ENCODE measurements around the gene GABBR2.
A peak's percentile ranks its signal among the peaks of the same experiment; 100 is the strongest.
"Not testable (repeated sequence)": the region's sequence is repeated elsewhere in the genome, so short reads cannot be mapped to it uniquely, and the experiment has no call there.

GABBR2 gene

GRCh38 chr9:98596486-98596885 is 112.2 kb downstream of the GABBR2 start:
- no peak for DNase-seq

GRCh38 chr9:98594546-98595160 is 114.1 kb downstream of the GABBR2 start:
- DNase-seq: no peak

DNA sequence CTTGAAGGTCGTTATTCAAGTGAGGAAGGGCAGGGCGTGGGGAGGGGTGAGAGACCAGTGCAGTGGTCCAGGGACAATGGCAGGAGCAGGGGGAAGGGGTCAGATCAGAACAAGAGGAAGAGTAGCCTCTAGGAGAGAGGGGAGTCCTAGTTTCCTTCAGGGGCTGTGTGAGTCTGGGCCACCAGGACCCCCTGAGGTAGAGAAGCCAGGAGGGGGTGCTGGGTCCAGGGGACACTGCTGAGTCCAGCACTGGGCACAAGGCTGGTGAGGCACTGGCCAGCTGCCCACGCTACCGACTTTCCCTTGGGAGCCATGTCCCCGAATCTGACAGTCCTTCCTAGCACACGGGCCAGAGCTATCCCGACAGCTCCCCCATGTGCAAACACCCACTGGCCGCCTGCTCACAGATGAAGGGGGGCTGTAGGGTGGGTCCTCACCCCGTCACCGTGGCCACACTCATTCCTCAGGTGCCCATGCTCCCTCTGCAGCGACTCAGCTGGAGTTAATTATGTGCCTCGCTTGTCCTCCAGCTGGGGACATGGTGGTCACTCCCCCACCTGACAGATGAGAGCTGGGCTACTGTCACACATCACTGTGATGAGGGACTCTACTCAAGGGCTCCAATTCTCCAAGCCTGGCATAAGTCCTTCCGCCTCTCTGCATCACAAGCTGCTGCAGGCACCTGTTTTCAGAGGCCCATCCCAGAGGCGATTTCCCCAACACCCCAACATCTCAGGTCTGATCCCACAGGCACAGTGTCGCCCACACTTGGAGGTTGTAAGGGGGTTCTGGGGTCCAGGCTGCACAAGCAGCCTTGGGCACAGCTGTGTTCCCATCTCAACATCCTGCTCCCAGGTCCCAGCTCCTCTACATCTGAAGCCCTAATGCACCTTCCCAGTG is 115.1 kb downstream of the GABBR2 start:
- DNase-seq: no peak

DNA sequence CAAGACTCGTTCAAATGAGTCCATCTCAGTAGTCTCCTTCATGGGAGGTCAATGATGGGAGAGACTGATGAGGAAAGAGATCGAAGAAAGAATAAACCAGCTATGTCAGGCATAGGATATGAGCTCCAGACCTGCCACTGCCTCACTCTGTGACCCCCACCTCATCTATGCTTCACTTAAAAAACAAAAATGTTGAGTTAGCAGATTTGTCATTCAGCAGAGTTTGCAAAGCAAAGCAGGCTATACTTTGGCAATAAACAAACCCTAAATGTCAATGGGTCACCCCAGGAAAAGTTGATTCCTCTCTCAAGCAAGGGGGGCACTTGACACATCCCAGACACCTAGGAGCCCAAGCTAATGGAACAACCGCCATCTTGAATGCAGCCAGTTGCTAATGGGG is 117.0 kb downstream of the GABBR2 start:
- DNase-seq: no peak

DNA sequence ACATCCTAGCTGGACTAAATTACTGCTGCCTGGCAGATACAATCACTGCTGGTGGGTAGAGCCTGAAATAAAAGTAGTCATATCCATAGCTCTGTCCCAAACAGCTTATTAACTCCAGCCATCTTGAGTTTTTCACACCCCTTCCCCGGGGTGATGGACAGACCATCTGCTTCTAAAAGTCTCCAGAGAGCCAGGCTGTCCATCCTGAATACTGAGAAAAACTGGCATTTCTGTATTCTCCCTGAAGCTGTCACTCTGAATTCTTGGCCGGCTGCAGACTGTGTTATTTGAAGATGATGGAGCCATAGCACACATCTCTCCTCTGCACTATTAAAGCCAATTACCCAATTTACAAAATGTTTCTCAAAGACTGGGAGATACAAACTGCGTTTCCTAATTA is 118.6 kb downstream of the GABBR2 start:
- DNase-seq: no peak

DNA sequence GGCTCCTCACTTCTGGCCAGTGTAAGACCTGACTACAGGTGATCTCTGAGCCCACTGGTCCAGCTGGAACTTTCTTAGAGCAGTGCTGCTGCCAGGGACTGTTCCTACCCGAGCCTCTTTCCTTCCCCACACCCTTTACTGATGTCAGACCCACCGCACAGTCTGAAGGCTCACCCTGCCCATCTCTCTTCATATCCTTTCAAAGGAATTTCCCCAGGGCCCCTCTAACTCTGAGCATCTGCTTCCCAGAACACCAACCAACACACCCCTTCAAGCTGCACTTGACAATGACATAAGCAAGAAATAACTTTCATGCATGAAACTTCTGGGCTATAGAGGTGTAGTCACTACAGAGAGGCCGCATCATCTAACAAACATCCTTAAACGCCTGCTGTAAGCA is 119.6 kb downstream of the GABBR2 start:
- no peak for DNase-seq

DNA sequence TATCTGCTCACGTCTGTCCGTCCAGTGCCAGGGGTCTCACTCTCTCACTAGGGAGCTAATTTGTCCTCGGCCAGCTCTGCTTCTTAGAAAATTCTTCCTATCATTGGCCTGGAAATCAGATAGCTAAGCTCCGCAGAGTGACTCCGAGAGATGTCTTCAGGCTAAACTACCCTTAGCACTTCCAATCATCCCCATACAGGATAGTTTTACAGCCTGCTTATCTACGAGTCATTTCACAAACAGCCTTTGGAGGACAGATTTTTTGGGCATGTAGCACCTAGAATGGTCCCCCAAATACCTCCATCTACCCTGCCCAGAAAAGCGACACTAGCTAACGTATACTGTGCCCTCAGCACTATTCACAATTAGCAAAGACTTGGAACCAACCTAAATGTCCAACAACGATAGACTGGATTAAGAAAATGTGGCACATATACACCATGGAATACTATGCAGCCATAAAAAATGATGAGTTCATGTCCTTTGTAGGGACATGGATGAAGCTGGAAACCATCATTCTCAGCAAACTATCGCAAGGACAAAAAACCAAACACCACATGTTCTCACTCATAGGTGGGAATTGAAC is 123.8 kb downstream of the GABBR2 start:
- not testable (repeated sequence) for DNase-seq

DNA sequence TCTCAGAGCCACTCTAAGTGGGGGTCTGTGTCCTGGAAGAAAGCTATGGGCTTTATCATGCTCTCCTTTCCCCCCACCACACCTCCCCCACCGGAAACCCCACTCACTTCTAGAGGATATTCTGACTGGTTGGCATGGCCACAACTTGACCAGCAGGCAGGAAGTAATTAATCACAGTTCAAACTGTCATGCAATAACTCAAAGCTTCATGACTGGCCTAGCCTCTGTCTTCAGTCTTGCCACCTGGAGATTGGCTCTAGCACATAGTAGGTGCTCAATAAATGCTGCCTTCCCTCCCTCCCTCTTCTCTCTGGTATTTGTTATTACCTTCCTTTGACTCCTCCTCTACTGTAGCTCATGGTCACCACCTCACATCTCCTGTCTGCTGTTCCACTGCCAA is 124.7 kb downstream of the GABBR2 start:
- no peak for DNase-seq

- DNase-seq: no peak
Measured at GRCh38 chr9:98583417-98583816, 125.3 kb downstream of the GABBR2 start.

- DNase-seq: no peak
Measured at GRCh38 chr9:98580956-98581355, 127.8 kb downstream of the GABBR2 start.

GRCh38 chr9:98579700-98580099 is 129.0 kb downstream of the GABBR2 start:
- DNase-seq: no peak

DNA sequence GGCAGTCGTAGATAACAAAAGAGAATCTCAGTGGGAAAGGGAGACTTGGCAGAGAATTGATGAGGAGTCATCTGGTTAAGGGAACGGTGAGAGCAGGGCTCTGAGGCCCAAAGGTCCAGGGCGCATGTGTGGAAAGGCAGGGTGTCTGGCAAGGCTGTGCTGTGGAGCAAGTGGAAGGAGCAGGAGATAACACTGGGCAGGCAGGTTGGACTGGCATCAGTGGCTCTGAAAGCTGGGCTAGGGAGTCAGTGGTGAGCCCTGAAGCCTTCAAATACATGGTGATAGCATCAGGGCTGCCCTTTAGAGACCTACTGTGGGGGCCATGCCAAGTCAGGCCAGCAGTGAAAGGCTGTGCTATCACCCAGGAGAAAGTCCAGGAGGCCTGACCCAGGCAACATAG is 131.3 kb downstream of the GABBR2 start:
- DNase-seq: no peak

DNA sequence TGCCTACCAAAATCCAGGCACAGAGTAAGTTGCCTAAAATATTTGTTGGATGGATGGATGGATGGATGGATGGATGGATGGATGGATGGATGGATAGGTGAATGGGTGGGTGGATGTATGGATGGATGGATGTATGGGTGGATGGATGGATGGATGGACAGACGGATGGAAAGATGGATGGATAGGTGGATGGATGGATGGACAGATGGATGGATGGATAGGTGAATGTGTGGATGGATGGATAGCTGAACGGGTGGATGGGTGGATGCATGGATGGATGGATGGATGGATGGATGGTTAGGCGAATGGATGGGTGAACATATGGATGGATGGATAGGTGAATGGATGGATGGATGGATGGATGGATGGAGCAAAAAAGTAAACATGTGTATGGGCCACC is 131.9 kb downstream of the GABBR2 start:
- DNase-seq: no peak

GRCh38 chr9:98576354-98576753 is 132.4 kb downstream of the GABBR2 start:
- no peak for DNase-seq

- no peak for DNase-seq
Measured at GRCh38 chr9:98575379-98576346, 133.1 kb downstream of the GABBR2 start.

DNA sequence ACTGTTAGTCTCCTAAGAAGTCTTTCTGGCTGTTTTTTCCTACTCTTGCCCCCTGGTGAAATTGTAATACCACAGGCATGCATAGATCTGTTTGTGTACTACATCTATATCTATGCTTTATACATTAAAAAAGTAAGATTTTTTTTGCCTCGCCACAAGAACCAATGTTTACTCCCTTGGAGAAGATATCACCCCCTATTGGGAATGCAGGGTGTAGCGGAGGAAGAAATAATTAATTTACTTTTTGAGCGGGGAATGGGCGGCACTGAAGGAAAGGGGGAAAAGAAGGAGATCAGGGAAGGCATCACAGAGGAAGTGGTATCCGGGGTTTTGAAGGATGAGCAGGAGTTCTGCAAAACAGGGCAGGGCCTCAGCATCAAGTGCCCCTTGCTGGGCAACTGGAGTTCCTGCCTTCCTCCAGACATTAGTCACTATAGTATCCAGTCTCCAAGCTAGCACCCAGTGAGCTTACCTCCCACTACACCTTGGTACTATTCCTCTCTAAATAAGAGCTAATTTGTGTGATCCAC is 134.9 kb downstream of the GABBR2 start:
- DNase-seq: no peak

DNA sequence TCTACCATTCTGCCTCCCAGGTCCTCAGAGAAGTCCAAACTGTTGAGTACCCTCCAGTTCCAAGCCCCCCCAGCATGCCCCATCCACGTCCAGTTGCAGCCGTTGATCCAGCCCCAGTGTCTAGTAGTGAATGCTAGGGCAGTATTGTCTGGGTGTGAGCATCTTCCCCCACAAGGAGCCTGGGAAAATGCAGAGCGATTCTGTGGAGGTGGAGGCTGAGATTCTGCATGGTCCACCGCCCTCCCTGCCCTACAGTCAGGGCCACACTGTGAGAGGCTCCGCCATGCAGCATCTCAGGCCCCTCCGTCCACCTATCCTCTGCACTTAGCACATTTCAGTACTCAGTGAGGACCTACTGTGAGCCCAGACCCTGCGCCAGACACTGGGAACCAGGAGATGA is 135.9 kb downstream of the GABBR2 start:
- no peak for DNase-seq

GRCh38 chr9:98572054-98572627 is 136.6 kb downstream of the GABBR2 start:
- DNase-seq: no peak

GRCh38 chr9:98571643-98572042 is 137.1 kb downstream of the GABBR2 start:
- no peak for DNase-seq

DNA sequence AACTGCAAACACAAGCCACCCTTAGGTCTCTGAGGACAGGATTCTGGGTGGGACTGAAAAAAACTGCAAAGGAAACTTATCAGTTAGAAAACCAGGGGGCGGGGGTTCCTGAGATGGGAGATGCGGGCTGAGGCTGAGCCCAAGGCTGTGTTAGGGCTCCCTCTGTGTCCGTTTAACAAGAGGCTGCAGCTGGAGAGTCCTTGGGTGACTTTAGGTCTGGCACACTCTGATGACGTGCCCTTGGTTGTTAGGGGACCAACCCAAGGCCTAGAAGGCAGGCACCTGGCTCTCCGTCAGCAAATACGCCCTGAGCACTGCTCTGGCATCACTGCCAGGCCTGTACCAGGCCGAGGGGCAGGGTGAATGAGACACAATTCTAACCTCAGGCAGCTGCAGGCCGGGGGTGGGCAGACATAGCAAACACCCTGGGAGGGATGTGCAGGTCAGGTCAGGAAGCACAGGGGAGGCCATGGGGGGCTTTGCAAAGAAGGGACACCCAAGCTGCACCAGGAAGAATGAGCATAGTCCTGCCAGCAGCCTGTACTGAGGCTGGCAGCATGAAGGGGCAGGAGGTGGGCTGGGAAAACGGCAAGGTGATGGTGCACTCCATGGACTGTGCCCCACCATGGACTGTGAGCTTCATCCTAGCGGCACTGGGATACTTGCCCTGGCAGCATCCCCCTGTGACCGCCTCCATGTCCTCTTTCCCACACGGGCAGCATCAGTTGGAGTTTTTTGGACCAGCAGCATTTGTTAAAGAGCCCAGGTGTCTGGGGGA is 137.9 kb downstream of the GABBR2 start:
- peak in 1 of 56 donors; percentile 10 for DNase-seq
